CD4-positive, alpha-beta T cell treated with Interleukin-6 for 4 hours (primary cell): ENCODE results near the gene SMC4.
A peak's percentile ranks its signal among the peaks of the same experiment; 100 is the strongest.
"Not testable (repeated sequence)": the region's sequence is repeated elsewhere in the genome, so short reads cannot be mapped to it uniquely, and the experiment has no call there.

ENCODE experiments used
- DNase-seq: peaks from one replicate; pipeline ENCODE4 v3.0.0-alpha.2; 2020; ENCODE audit warnings: mixed read lengths

Gene SMC4

GRCh38 chr3:160399125-160400029 is at the start of gene SMC4, which contains the start of gene IFT80:
Gene SMC4 (plus strand): TSS chr3:160399650. CDS start chr3:160400827, 1,177 bp downstream.
Gene IFT80 (minus strand): TSS chr3:160399225. CDS start chr3:160384600, 14,625 bp downstream.
- peak; percentile 96 for DNase-seq

GRCh38 chr3:160355826-160356225 is 43.6 kb upstream of the SMC4 start:
- DNase-seq: no peak

DNA sequence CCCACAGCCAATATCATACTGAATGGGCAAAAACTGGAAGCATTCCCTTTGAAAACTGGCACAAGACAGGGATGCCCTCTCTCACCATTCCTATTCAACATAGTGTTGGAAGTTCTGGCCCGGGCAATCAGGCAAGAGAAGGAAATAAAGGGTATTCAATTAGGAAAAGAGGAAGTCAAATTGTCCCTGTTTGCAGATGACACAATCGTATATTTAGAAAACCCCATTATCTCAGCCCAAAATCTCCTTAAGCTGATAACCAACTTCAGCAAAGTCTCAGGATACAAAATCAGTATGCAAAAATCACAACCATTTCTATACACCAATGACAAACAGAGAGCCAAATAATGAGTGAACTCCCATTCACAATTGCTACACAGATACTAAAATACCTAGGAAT is 36.6 kb upstream of the SMC4 start:
- not testable (repeated sequence) for DNase-seq

DNA sequence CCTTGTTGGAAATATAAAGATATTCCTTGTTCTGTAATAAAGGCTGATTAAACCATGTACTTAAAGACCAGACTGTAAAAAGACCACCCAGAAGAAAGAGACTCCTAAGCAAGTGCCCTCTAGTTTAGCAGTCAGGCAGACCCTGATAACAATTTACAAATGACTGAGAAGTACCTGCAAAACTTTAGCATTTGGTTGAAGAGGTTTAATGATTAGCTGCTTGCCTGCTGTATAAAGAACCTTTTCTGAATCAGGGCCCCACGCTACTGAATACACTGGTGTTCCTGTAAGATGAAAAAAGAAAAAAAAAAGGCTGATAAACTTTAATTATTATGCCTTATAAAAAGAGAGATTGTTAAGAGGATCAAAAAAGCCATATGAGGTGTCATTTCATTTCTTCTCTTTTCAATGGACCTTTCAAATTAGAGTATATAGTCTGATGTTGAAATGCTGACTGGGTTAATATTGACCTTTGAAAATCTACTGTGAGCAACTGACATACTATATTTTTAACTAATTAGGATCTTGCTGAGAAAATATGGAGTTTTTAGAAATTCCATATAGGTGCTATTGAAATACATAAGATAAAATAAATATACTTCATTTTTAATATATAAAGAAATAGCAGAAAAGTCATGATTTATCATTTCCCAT is 33.5 kb upstream of the SMC4 start:
- DNase-seq: no peak

DNA sequence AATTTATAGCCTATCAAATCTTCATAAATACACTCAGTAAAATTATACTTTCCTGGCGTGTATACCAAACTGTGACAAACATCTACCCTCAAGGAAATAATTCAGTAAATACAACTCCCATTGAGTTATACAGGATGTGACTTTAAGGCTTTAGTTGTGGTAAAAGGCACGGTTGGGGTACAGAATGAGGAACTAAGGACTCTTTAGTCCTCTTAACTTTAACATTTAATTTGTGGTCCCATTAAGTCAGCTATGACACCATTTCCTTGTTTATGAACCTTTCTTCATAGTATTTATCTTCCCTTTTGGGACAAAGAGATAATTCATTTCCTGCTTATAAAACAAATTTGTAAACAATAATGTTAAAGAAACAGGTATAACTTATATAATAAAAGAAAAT is 30.6 kb upstream of the SMC4 start:
- DNase-seq: no peak

DNA sequence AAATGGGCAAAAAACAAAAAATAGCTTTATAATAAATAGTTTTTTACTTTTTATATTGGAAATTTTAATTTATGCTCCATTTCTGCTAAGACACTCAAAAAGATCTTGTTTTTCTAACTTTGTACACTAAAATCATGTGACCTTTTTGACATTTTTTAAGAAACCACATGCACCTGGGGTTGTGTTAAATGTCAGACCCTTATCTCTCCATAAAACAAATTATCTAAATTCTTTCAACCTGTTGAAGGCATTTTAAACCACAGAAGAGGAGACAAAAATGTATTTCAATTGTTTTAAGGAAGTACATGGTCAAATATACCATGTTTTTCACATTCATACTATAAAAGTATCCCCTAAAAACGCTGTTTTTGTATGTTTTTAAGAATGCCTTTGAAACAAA is 29.7 kb upstream of the SMC4 start:
- DNase-seq: no peak

GRCh38 chr3:160370987-160371857 is 28.2 kb upstream of the SMC4 start:
- DNase-seq: no peak

DNA sequence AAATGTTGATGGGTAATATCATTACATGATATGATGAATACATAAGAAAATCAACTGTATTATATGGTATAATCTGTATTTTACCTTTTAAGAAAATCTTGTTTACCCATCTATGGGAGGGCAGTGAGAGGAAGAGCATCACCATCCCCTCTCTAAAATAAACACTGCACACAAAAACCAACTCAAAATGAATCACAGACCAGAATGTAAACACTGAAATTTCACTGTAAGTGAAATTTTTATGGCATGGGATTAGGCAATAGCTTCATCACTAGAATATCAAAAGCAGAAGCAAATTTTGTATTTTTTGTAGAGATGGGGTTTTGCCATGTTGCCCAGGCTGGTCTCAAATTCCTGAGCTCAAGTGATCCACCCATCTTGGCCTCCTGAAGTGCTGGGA is 26.7 kb upstream of the SMC4 start:
- DNase-seq: no peak

- no peak for DNase-seq
Measured at GRCh38 chr3:160373655-160374054, 25.8 kb upstream of the SMC4 start.

DNA sequence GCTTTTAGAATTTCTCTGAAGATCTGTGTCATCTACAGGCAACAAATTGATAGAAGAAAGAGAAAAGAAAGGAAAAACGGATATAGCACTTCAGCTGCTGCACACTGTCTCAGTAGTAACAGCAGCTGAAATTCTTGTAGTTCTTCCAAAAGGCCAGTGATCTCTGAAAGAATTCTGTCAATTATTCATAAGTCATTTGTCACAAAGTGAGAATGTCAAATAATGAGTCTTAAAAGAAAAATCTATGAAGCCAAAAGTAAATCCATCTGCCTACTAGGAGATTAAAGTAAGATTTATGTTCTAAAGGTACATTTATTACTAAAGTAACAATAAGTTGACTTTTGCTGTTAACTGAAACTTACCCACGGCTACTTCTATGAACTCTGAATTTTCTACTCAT is 25.0 kb upstream of the SMC4 start:
- no peak for DNase-seq

DNA sequence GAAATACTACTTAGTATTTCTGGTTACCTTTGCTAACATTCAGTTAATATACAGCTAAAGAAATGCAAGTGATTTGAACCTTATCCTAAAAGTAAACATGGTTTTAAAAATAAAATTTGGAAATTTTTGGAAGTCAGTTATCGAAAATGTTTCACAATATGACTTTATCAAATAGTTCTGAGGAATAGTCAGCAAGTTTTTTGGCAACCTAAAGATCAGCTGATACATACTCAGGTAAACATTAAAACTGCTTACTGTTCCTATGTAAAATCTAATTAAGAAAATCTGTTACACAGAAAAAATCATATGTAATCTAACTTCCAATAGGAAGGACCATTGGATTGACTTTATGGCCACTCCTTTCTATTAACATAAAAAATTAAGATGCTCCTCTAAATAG is 24.5 kb upstream of the SMC4 start:
- no peak for DNase-seq

DNA sequence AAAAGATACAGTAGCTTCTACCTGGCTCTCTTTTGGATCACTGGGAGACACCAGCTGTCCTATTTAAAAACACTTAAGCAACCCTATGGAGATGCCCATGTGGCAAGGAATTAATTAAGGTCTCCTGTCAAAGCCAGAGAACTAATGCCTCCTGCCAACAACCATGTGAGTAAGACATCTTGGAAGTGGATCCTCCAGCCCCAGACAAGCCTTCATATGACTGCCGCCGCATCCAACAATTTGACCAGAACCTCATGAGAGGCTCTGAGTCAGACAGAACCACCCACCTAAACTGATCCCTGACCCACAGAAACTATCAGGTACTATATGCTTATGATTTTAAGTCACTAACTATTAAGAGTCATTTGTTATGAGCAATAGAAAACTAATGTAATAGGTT is 22.8 kb upstream of the SMC4 start:
- no peak for DNase-seq

- DNase-seq: no peak
Measured at GRCh38 chr3:160378331-160379109, 20.9 kb upstream of the SMC4 start.

GRCh38 chr3:160379628-160380214 is 19.7 kb upstream of the SMC4 start:
- DNase-seq: no peak

DNA sequence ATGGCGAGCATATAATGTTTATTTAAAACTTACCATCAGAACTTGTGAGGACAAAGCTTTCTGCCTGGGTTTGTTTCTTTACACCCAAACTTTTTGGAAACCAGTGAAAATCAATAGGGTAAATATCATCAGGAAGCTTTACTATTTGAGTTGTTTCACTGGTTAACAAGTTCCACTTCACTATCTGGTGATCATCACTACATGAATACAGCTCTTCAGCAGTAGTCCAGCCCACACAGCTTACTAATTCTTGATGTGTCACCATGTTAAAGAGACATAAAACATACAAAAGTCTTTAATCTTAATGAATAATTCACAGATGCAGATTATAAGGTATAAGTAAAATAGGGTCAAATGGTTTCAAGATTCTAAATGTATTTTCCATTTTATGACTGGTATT is 18.0 kb upstream of the SMC4 start:
- DNase-seq: no peak

GRCh38 chr3:160384639-160385318 is 14.7 kb upstream of the SMC4 start:
- no peak for DNase-seq

GRCh38 chr3:160390565-160391138 is 8.8 kb upstream of the SMC4 start:
- no peak for DNase-seq

- DNase-seq: no peak
Measured at GRCh38 chr3:160392798-160393197, 6.7 kb upstream of the SMC4 start.

GRCh38 chr3:160393346-160394008 is 6.0 kb upstream of the SMC4 start:
- no peak for DNase-seq

DNA sequence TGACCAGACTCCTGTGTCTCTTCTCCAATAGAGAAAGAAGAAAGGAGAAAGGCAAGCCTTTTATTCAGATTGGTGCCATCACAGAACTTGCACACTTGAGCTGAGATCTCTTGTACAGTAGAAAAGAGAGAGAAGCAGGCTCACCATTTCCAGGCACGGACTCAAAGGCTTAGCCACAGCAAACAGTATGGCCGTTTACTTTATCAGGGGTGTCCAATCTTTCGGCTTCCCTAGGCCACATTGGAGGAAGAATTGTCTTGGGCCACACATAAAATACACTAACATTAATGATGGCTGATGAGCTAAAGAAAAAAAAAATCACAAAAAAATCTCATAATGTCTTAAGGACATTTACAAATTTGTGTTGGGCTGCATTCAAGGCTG is 5.4 kb upstream of the SMC4 start:
- no peak for DNase-seq
